RWPE2 (cell line): ENCODE data around the gene GNA14.
"Not testable (repeated sequence)": the region's sequence is repeated elsewhere in the genome, so short reads cannot be mapped to it uniquely, and the experiment has no call there.

Source experiments
- ATAC-seq: fragments of 200-7000 bp; cut with Tn5 transposase; 3 replicates; pipeline ENCODE4 v1.9.1; 2021; ENCODE audit warnings: low read depth
- DNase-seq: peaks from one replicate; pipeline ENCODE4 v3.0.0-alpha.2; 2020; ENCODE audit warnings: low spot score
- H3K27ac ChIP-seq: fragments of 450-650 bp; 2 replicates; pipeline ENCODE4 v1.5.1; 2017; ENCODE audit warnings: mild to moderate bottlenecking; ENCODE audit not compliant: poor library complexity, severe bottlenecking
- H3K27me3 ChIP-seq: fragments of 250-450 bp; sonication (Bioruptor Pico); 2 replicates; pipeline ENCODE4 v1.5.1; 2021; ENCODE audit warnings: mild to moderate bottlenecking, moderate library complexity; ENCODE audit not compliant: insufficient read depth, poor library complexity, severe bottlenecking
- H3K36me3 ChIP-seq: fragments of 250-450 bp; sonication (Bioruptor Pico); 2 replicates; pipeline ENCODE4 v1.5.1; 2020; ENCODE audit warnings: low read depth, mild to moderate bottlenecking, moderate library complexity
- H3K4me1 ChIP-seq: fragments of 250-450 bp; sonication (Bioruptor Pico); 2 replicates; pipeline ENCODE4 v1.5.1; 2021; ENCODE audit warnings: mild to moderate bottlenecking, moderate library complexity; ENCODE audit not compliant: insufficient read depth, poor library complexity, severe bottlenecking
- H3K4me3 ChIP-seq: fragments of 250-450 bp; sonication (Bioruptor Pico); 2 replicates; pipeline ENCODE4 v1.5.1; 2021; ENCODE audit warnings: mild to moderate bottlenecking, moderate library complexity; ENCODE audit not compliant: severe bottlenecking
- H3K9me3 ChIP-seq: fragments of 250-450 bp; sonication (Bioruptor Pico); 2 replicates; pipeline ENCODE4 v1.5.1; 2021; ENCODE audit warnings: mild to moderate bottlenecking, moderate library complexity; ENCODE audit not compliant: severe bottlenecking
- TF ChIP-seq, protein P1 (sequence below): fragments of 450-650 bp; IDR thresholded peaks from one replicate; pipeline ENCODE4 v1.5.1; 2017; ENCODE audit warnings: mild to moderate bottlenecking, moderate library complexity; ENCODE audit not compliant: poor library complexity, severe bottlenecking

Gene GNA14

DNA sequence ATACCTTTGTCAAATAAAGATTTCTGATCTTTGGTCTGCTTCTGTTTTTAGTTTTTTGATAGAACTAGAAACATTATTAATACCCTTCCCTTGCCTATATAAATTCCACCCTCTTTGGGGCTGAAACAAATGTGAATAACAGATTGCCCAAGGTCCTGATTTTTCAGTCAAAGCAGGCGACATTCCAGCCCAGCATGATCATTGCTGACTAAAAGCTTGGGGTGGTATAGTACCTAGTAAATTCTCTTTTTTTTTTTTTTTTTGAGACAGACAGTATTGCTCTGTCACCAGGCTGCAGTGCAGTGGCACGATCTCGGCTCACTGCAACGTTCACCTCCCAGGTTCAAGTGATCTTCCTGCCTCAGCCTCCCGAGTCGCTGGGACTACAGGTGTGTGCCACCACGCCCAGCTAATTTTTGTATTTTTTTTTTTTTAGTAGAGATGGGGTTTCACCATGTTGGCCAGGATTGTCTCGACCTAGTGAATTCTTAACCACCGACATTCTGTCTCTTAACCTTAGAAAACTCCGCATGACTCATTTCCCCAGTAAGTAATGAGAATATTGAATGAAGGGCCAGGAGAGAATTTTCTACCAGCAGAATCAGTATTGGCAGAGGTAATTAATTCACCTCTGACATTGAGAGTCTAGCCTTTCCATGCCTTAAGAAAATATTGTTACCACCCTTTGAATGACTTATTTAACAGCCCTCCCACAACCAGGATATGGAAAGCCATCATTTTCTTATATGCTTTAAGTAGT lies 226.4 kb downstream of the GNA14 start:
- H3K27ac ChIP-seq: no peak overlapping the region
- TF ChIP-seq, protein P1, sequence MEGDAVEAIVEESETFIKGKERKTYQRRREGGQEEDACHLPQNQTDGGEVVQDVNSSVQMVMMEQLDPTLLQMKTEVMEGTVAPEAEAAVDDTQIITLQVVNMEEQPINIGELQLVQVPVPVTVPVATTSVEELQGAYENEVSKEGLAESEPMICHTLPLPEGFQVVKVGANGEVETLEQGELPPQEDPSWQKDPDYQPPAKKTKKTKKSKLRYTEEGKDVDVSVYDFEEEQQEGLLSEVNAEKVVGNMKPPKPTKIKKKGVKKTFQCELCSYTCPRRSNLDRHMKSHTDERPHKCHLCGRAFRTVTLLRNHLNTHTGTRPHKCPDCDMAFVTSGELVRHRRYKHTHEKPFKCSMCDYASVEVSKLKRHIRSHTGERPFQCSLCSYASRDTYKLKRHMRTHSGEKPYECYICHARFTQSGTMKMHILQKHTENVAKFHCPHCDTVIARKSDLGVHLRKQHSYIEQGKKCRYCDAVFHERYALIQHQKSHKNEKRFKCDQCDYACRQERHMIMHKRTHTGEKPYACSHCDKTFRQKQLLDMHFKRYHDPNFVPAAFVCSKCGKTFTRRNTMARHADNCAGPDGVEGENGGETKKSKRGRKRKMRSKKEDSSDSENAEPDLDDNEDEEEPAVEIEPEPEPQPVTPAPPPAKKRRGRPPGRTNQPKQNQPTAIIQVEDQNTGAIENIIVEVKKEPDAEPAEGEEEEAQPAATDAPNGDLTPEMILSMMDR: no peak
- ATAC-seq: no peak
- H3K36me3 ChIP-seq: no peaks in the 10 kb centered on the region
- H3K4me3 ChIP-seq: no peak overlapping the region
- peaks cover 7% of the 10 kb centered on the region for H3K4me1 ChIP-seq
- no peaks in the 10 kb centered on the region for H3K27me3 ChIP-seq
- H3K9me3 ChIP-seq: no peaks in the 10 kb centered on the region
- no peak for DNase-seq

DNA sequence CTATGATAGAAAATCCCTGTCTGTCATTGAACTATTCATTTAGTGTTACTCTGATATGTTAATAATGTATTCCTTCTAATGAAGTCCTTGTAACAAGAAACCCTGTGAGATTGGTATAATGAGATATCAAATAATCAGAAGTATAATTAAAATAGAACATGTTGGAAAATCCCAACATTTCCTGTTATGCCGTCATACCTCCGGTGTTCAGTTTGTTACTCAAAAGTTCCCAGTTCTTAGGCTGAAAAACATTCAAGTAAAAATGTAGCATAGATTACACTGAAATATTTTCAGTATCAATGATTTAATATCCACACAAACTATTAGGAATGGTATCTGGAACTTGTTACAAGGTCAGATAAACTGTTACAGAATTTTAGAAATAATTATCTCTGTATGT lies 227.5 kb downstream of the GNA14 start:
- H3K36me3 ChIP-seq: no peaks in the 10 kb centered on the region
- H3K4me3 ChIP-seq: no peak overlapping the region
- no peaks in the 10 kb centered on the region for H3K9me3 ChIP-seq
- peaks cover 7% of the 10 kb centered on the region for H3K4me1 ChIP-seq
- H3K27ac ChIP-seq: no peak overlapping the region
- DNase-seq: no peak
- TF ChIP-seq, protein P1: no peak
- ATAC-seq: no peak
- H3K27me3 ChIP-seq: no peaks in the 10 kb centered on the region

DNA sequence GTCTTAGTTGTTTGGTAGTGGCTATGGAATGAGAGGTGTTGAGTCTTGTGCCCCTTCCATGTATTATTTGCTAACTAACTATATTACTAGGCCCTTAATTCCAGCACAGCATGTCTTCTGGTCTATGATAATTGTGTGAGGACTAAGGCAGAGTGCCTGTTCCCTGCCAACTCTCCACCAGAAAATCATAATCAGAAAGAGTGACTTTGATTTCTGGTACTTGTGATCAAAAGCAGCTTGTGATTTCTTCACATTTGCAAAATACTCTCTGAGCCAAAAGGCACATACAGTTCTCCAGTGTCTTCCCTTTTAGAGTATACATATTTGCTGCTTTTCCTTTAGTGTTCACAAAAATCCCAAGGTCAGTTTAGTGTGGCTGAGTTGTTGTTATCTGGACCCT lies 229.9 kb downstream of the GNA14 start:
- TF ChIP-seq, protein P1: no peak
- no peaks in the 10 kb centered on the region for H3K36me3 ChIP-seq
- no peak for DNase-seq
- no peaks in the 10 kb centered on the region for H3K9me3 ChIP-seq
- ATAC-seq: no peak
- H3K27ac ChIP-seq: no peak overlapping the region
- no peak overlapping the region for H3K4me3 ChIP-seq
- H3K4me1 ChIP-seq: peaks cover 7% of the 10 kb centered on the region
- H3K27me3 ChIP-seq: no peaks in the 10 kb centered on the region

DNA sequence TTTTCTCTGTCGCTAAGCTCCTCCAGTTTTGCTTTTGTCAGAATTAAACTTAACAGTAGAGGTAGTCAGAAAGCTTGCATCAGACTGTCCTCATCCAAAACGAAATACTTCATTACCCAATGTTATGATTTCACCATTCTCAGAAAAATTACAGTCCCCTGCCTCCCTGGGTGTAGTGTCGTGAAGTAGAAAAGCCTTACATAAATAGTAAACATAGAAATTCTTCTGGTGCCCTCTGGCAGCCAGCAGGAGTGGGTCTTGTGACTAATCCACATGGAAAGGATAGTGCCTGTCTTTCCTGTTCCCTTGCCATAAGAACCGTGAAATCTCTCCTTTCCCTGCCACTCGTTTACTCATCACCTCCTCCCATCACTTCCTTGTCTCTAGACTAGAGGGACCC lies 230.6 kb downstream of the GNA14 start:
- H3K27ac ChIP-seq: no peak overlapping the region
- no peaks in the 10 kb centered on the region for H3K9me3 ChIP-seq
- H3K27me3 ChIP-seq: no peaks in the 10 kb centered on the region
- ATAC-seq (peak; percentile 76), DNase-seq (no peak)
- no peak overlapping the region for H3K4me3 ChIP-seq
- TF ChIP-seq, protein P1: peak; percentile 5
- H3K36me3 ChIP-seq: no peaks in the 10 kb centered on the region
- H3K4me1 ChIP-seq: peaks cover 7% of the 10 kb centered on the region

DNA sequence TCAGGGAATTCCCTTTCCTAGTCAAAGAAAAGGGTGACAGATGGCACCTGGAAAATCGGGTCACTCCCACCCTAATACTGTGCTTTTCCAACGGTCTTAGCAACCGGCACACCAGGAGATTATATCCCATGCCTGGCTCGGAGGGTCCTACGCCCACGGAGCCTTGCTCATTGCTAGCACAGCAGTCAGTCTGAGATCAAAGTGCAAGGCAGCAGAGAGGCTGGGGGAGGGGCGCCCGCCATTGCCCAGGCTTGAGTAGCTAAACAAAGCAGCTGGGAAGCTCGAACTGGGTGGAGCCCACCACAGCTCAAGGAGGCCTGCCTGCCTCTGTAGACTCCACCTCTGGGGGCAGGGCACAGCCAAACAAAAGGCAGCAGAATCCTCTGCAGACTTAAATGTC lies 239.6 kb downstream of the GNA14 start:
- ATAC-seq, DNase-seq, H3K4me3 ChIP-seq, H3K27me3 ChIP-seq, H3K27ac ChIP-seq, H3K9me3 ChIP-seq, H3K4me1 ChIP-seq: not testable (repeated sequence)
- H3K36me3 ChIP-seq: peaks cover 19% of the 10 kb centered on the region; the same call in 1 of the 2 replicates
